M059J (cell line): Measurements from ENCODE around the gene CRBN. TPM values are rescaled to one million over a fixed set of nuclear protein-coding genes. Genes with fewer than 3 reads are reported as not detected.

Experiments
- DNase-seq: peaks from one replicate; pipeline ENCODE4 v3.0.0-alpha.2; 2012; ENCODE audit warnings: low read depth
- total RNA-seq: library from RNA; depleted of rRNA; stranded (reverse); fragments of >200 nt; shearing (Covaris generic); gene quantifications from 2 replicates; pipeline ENCODE4 v1.2.3, GENCODE V29; 2014; rRNA removed

The CRBN gene
- total RNA-seq, 1 experiment from 2014 or later: 45.2 TPM

- DNase-seq: no peak
Measured at GRCh38 chr3:3110749-3111361, 68.6 kb downstream of the CRBN start.

- DNase-seq: peak; percentile 5
Measured at GRCh38 chr3:3110299-3110630, 69.2 kb downstream of the CRBN start, which contains the start of gene IL5RA. IL5RA (minus strand) TSS chr3:3110374; CDS start chr3:3104984, 5,390 bp downstream.

GRCh38 chr3:3109407-3110298 lies 69.8 kb downstream of the CRBN start:
- DNase-seq: no peak

- no peak for DNase-seq
Measured at GRCh38 chr3:3107858-3108257, 71.6 kb downstream of the CRBN start.

- no peak for DNase-seq
Measured at GRCh38 chr3:3107181-3107580, 72.3 kb downstream of the CRBN start.

- DNase-seq: no peak
Measured at GRCh38 chr3:3105815-3106214, 73.7 kb downstream of the CRBN start.

- no peak for DNase-seq
Measured at GRCh38 chr3:3105246-3105645, 74.2 kb downstream of the CRBN start.

- no peak for DNase-seq
Measured at GRCh38 chr3:3102751-3103150, 76.7 kb downstream of the CRBN start.

GRCh38 chr3:3101660-3102458 lies 77.6 kb downstream of the CRBN start:
- no peak for DNase-seq

Other genes with a start within 250 kb of the CRBN start
- not detected in 2 replicates for gene IL5RA, start 69.3 kb downstream of the CRBN start, total RNA-seq
- 5.2 and 11.5 TPM in 2 replicates for gene TRNT1, start 52.8 kb downstream of the CRBN start, total RNA-seq